Colonic mucosa (tissue), 4 donors: ENCODE measurements around the gene GREM1. TPM values are rescaled to one million over a fixed set of nuclear protein-coding genes. Genes with fewer than 3 reads are reported as not detected.

Experiments used
- DNase-seq: peaks from one replicate; pipeline ENCODE4 v3.0.0-alpha.2; 2020
- H3K27ac ChIP-seq: fragments of 200-600 bp; one replicate; pipeline ENCODE4 v1.8.0; 2021
- H3K27me3 ChIP-seq: fragments of 200-600 bp; one replicate; pipeline ENCODE4 v1.8.0; 2021
- H3K36me3 ChIP-seq: fragments of 200-600 bp; one replicate; pipeline ENCODE4 v1.8.0; 2021
- H3K4me1 ChIP-seq: fragments of 200-600 bp; one replicate; pipeline ENCODE4 v1.8.0; 2021; ENCODE audit warnings: mild to moderate bottlenecking
- H3K4me3 ChIP-seq: fragments of 200-600 bp; one replicate; pipeline ENCODE4 v1.8.0; 2021
- H3K9ac ChIP-seq, 2 donors: one replicate each; pipeline ENCODE4 v1.7.0; 2013; ENCODE audit warnings: control low read depth in 2 of 2, low read depth in 2 of 2, low read length in 2 of 2
- H3K9me3 ChIP-seq: fragments of 200-600 bp; one replicate; pipeline ENCODE4 v1.8.0; 2021
- CTCF ChIP-seq: fragments of 200-600 bp; IDR thresholded peaks from one replicate; pipeline ENCODE4 v1.8.0; 2022; ENCODE audit warnings: antibody characterized with exemption, mild to moderate bottlenecking
- intact Hi-C: fragments of 100-400 bp; cut with DNase I; formaldehyde crosslinking; loops from one replicate; pipeline ENCODE4 v1.14.1; 2022
- total RNA-seq, 2 donors: library from RNA; stranded (reverse); fragmentation: NEBNext Ultra II Directional in 1 of 2; extraction: Animal tissue kit (Norgen Biotek cat#: 25700) in 1 of 2; gene quantifications; one replicate each; pipeline ENCODE4 v1.2.1, GENCODE V29; 2021
- donor health status: healthy.
- donor health status: DM: no; HTN: no; CAD: no.
- donor health status: DM: no; HTN: no; CAD: no.

The GREM1 gene
- 10 to 100 TPM; 18.9 to 39.3 TPM for total RNA-seq

GRCh38 chr15:32717426-32718226, at the start of gene GREM1:
Gene GREM1 (plus strand): TSS chr15:32718004. CDS start chr15:32730691, 12,687 bp downstream.
- H3K27me3 ChIP-seq = peaks cover 36% of the 10 kb centered on the region
- H3K9ac ChIP-seq = peak within 1 kb of the TSS; percentile 34 to 53
- TF ChIP-seq CTCF = no peak
- peak; percentile 37 for DNase-seq
- H3K4me3 ChIP-seq = peak within 1 kb of the TSS; percentile 48
- peaks cover 8% of the 10 kb centered on the region for H3K4me1 ChIP-seq
- H3K9me3 ChIP-seq = no peaks in the 10 kb centered on the region
- peak within 1 kb of the TSS; percentile 17 for H3K27ac ChIP-seq
- no peaks in the 10 kb centered on the region for H3K36me3 ChIP-seq
- intact Hi-C loops = no loop called here

DNA sequence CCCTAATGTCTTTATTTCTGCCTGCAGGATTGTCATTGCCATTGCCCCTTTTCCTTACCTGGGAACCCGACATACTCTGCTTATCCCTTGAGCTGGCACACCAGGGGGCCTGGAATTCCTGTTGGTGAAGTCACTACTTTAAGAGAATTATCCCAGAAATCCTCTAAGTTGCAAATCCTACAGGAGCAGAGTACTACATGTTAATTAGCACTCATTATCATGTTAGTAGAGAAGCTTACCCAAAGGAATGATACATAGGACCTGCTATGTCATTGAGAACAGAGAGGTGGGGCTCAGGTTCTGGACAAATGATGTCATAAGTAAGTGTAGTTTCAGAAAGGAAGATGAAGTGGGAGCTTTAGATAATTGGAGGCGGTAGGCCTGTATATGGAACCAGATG, 48.9 kb upstream of the GREM1 start:
- no peaks in the 10 kb centered on the region for H3K4me1 ChIP-seq
- no peaks in the 10 kb centered on the region for H3K27me3 ChIP-seq
- H3K9ac ChIP-seq = no peak overlapping the region
- H3K36me3 ChIP-seq = no peaks in the 10 kb centered on the region
- no peak overlapping the region for H3K4me3 ChIP-seq
- no peaks in the 10 kb centered on the region for H3K9me3 ChIP-seq
- intact Hi-C loops = loop anchor here (10.0 kb wide), 1 partner anchor 156 kb away; no protein-coding TSS in a partner anchor
- no peak overlapping the region for H3K27ac ChIP-seq
- no peak for DNase-seq
- TF ChIP-seq CTCF = no peak

DNA sequence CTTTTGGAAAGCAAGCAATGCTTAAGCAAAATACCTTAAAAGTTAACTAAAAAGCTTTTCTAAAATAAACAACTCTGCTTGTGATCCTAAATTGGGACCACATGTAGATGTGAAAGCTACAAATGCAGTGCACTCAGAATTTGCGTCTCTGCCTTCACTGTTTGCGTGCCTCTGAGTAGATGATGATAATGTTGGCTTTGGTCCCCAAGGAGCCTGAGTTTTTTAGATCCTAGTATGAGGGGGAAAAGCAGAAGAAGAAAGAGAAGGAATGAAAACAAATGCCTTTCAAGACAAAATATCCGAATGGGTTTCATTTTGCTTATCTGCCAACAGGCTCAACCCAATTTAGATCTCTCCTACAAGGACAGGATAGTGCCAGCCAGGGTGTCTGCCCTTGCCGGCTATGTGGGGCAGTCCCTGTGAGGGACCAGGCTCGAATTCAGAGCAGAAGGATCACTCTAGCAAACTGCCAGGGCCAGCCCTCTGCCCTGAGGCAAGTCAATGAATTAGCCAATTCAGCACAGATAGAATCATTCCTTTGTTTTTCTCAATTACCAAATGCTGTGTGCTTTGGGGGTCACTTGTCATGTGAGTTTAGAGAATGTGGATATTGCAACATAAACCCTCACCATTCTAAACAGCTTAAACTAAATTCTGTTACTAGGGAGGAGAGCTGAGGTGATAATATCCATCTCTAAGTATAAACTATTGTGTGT, 47.8 kb upstream of the GREM1 start:
- no peaks in the 10 kb centered on the region for H3K36me3 ChIP-seq
- H3K9ac ChIP-seq = no peak overlapping the region
- H3K4me1 ChIP-seq = no peaks in the 10 kb centered on the region
- no peak for DNase-seq
- H3K9me3 ChIP-seq = no peaks in the 10 kb centered on the region
- no peak overlapping the region for H3K4me3 ChIP-seq
- intact Hi-C loops = loop anchor here (10.0 kb wide), 1 partner anchor 155 kb away; no protein-coding TSS in a partner anchor
- no peak for TF ChIP-seq CTCF
- no peak overlapping the region for H3K27ac ChIP-seq
- no peaks in the 10 kb centered on the region for H3K27me3 ChIP-seq

- no peaks in the 10 kb centered on the region for H3K9me3 ChIP-seq
- H3K27ac ChIP-seq = no peak overlapping the region
- no peak for DNase-seq
- H3K27me3 ChIP-seq = no peaks in the 10 kb centered on the region
- H3K36me3 ChIP-seq = no peaks in the 10 kb centered on the region
- H3K4me3 ChIP-seq = no peak overlapping the region
- no peak for TF ChIP-seq CTCF
- H3K9ac ChIP-seq = no peak overlapping the region
- intact Hi-C loops = no loop called here
- no peaks in the 10 kb centered on the region for H3K4me1 ChIP-seq
Observed at GRCh38 chr15:32670623-32671022, 47.2 kb upstream of the GREM1 start.

- no peak overlapping the region for H3K27ac ChIP-seq
- intact Hi-C loops = no loop called here
- no peaks in the 10 kb centered on the region for H3K36me3 ChIP-seq
Observed at GRCh38 chr15:32671339-32672325, 46.2 kb upstream of the GREM1 start.

More at GRCh38 chr15:32671339-32672325, 46.2 kb upstream of the GREM1 start:
- Histone ChIP-seq H3K9ac (no peak overlapping the region), H3K4me1 (no peaks in the 10 kb centered on the region), H3K4me3 (no peak overlapping the region), H3K27me3 (no peaks in the 10 kb centered on the region), H3K9me3 (no peaks in the 10 kb centered on the region)
- no peak for TF ChIP-seq CTCF
- DNase-seq = no peak
